Smooth muscle cell (in vitro differentiated cells): Measurements from ENCODE around the gene CEACAM5. TPM values are rescaled to one million over a fixed set of nuclear protein-coding genes. Genes with fewer than 3 reads are reported as not detected.

ENCODE experiments used
- DNase-seq: peaks from one replicate; lab custom pipeline; 2025; ENCODE audit not compliant: unreplicated experiment; lab: John Stamatoyannopoulos, UW
- H2AFZ ChIP-seq: fragments of 200-600 bp; sonication (generic); 2 replicates; pipeline ENCODE4 v1.6.0; 2016; ENCODE audit warnings: antibody characterized with exemption, low read depth, mild to moderate bottlenecking
- H3F3A ChIP-seq: fragments of 200-600 bp; sonication (generic); 2 replicates; pipeline ENCODE4 v1.6.0; 2017; ENCODE audit warnings: antibody characterized with exemption, low read depth
- H3K27ac ChIP-seq: fragments of 200-600 bp; sonication (generic); 2 replicates; pipeline ENCODE4 v1.5.1; 2016; ENCODE audit warnings: low read depth, mild to moderate bottlenecking
- H3K27me3 ChIP-seq: fragments of 200-600 bp; sonication (generic); 2 replicates; pipeline ENCODE4 v1.6.1; 2016; ENCODE audit warnings: low read depth, mild to moderate bottlenecking
- H3K36me3 ChIP-seq: fragments of 200-600 bp; sonication (generic); 2 replicates; pipeline ENCODE4 v1.5.1; 2016; ENCODE audit warnings: low read depth
- H3K4me1 ChIP-seq: fragments of 200-600 bp; sonication (generic); 2 replicates; pipeline ENCODE4 v1.5.1; 2016; ENCODE audit warnings: low read depth
- H3K4me2 ChIP-seq: fragments of 200-600 bp; sonication (generic); 2 replicates; pipeline ENCODE4 v1.6.0; 2016; ENCODE audit warnings: mild to moderate bottlenecking
- H3K4me3 ChIP-seq: fragments of 200-600 bp; sonication (generic); 2 replicates; pipeline ENCODE4 v1.5.1; 2016; ENCODE audit warnings: mild to moderate bottlenecking
- H3K79me2 ChIP-seq: fragments of 200-600 bp; sonication (generic); 2 replicates; pipeline ENCODE4 v1.6.0; 2016; ENCODE audit warnings: low read depth, mild to moderate bottlenecking
- H3K9ac ChIP-seq: fragments of 200-600 bp; sonication (generic); 2 replicates; pipeline ENCODE4 v1.6.0; 2016; ENCODE audit warnings: low read depth
- H3K9me3 ChIP-seq: fragments of 200-600 bp; sonication (generic); replicated peaks from 2 replicates; pipeline ENCODE4 v1.5.1; 2016; ENCODE audit warnings: low read depth
- H4K20me1 ChIP-seq: fragments of 200-600 bp; sonication (generic); 2 replicates; pipeline ENCODE4 v1.6.0; 2016; ENCODE audit warnings: low read depth
- CTCF ChIP-seq: fragments of 200-600 bp; sonication (generic); IDR thresholded peaks from 2 replicates; pipeline ENCODE4 v1.5.1; 2017; ENCODE audit warnings: borderline replicate concordance, mild to moderate bottlenecking, antibody characterized with exemption; ENCODE audit not compliant: insufficient read depth, poor library complexity, severe bottlenecking
- WGBS: methylation state at CpG from one replicate; pipeline ENCODE4 v1.1.7; 2016; ENCODE audit warnings: low lambda C conversion rate; 5-methylcytosine and 5-hydroxymethylcytosine counted together
- polyA plus RNA-seq: library from polyadenylated mRNA; unstranded; fragments of >200 nt; fragmentation: Nextera tagmentation; extraction: Ambion mirVana; gene quantifications from 2 replicates; pipeline ENCODE4 v1.2.1, GENCODE V29; 2016
- total RNA-seq: library from RNA; depleted of rRNA; stranded (reverse); fragments of >200 nt; gene quantifications from 2 replicates; pipeline ENCODE4 v1.2.3, GENCODE V29; 2014

CEACAM5 gene
- total and polyA plus RNA-seq, 2 experiments from 2014 or later: not detected

GRCh38 chr19:41769608-41770007, 61.2 kb downstream of the CEACAM5 start:
- no peaks in the 10 kb centered on the region for H3K79me2 ChIP-seq

GRCh38 chr19:41771410-41771809, 63.0 kb downstream of the CEACAM5 start:
- TF ChIP-seq CTCF: no peak
- no peak overlapping the region for H3K27ac ChIP-seq
- no peaks in the 10 kb centered on the region for H3K27me3 ChIP-seq
- H3K79me2 ChIP-seq: no peaks in the 10 kb centered on the region
- H3K4me3 ChIP-seq: no peak overlapping the region
- no peaks in the 10 kb centered on the region for H3K36me3 ChIP-seq
- DNase-seq: no peak
- no peak overlapping the region for H3K4me2 ChIP-seq
- no peaks in the 10 kb centered on the region for H4K20me1 ChIP-seq
- WGBS: 81% methylated on average over 2 of the region's 2 CpGs
- H3F3A ChIP-seq: no peaks in the 10 kb centered on the region
- no peaks in the 10 kb centered on the region for H3K9me3 ChIP-seq
- no peak overlapping the region for H3K9ac ChIP-seq
- H2AFZ ChIP-seq: no peak overlapping the region
- H3K4me1 ChIP-seq: no peaks in the 10 kb centered on the region

More at GRCh38 chr19:41769608-41770007, 61.2 kb downstream of the CEACAM5 start:
- no peaks in the 10 kb centered on the region for H3K27me3 ChIP-seq
- no peaks in the 10 kb centered on the region for H3K4me1 ChIP-seq
- H3K36me3 ChIP-seq: no peaks in the 10 kb centered on the region
- no peak for DNase-seq
- no peak overlapping the region for H3K4me3 ChIP-seq
- no peak overlapping the region for H3K9ac ChIP-seq
- no peak overlapping the region for H3K27ac ChIP-seq
- no peak overlapping the region for H3K4me2 ChIP-seq
- no peak overlapping the region for H2AFZ ChIP-seq
- TF ChIP-seq CTCF: no peak
- no peaks in the 10 kb centered on the region for H4K20me1 ChIP-seq
- no peaks in the 10 kb centered on the region for H3F3A ChIP-seq
- H3K9me3 ChIP-seq: no peaks in the 10 kb centered on the region
- 82% methylated on average over 4 of the region's 4 CpGs for WGBS

- no peaks in the 10 kb centered on the region for H3K27me3 ChIP-seq
- 67% methylated on average over 6 of the region's 6 CpGs for whole genome bisulfite sequencing
- no peaks in the 10 kb centered on the region for H3K36me3 ChIP-seq
- H2AFZ ChIP-seq: no peak overlapping the region
- no peaks in the 10 kb centered on the region for H4K20me1 ChIP-seq
- no peaks in the 10 kb centered on the region for H3K79me2 ChIP-seq
- TF ChIP-seq CTCF: no peak
- no peaks in the 10 kb centered on the region for H3K4me1 ChIP-seq
- no peak overlapping the region for H3K4me3 ChIP-seq
- DNase-seq: no peak
- no peaks in the 10 kb centered on the region for H3K9me3 ChIP-seq
- H3K4me2 ChIP-seq: no peak overlapping the region
- H3K9ac ChIP-seq: no peak overlapping the region
- no peak overlapping the region for H3K27ac ChIP-seq
- H3F3A ChIP-seq: no peaks in the 10 kb centered on the region
Measured at GRCh38 chr19:41774515-41774980, 66.1 kb downstream of the CEACAM5 start.

GRCh38 chr19:41776700-41777099, 68.3 kb downstream of the CEACAM5 start:
- no peaks in the 10 kb centered on the region for H3K9me3 ChIP-seq
- no peak overlapping the region for H2AFZ ChIP-seq
- DNase-seq: no peak
- H3K4me2 ChIP-seq: no peak overlapping the region
- no peaks in the 10 kb centered on the region for H3F3A ChIP-seq
- no peaks in the 10 kb centered on the region for H3K27me3 ChIP-seq
- H3K27ac ChIP-seq: no peak overlapping the region
- H3K9ac ChIP-seq: no peak overlapping the region
- WGBS: 59% methylated on average over 2 of the region's 2 CpGs
- no peaks in the 10 kb centered on the region for H3K4me1 ChIP-seq
- no peaks in the 10 kb centered on the region for H3K36me3 ChIP-seq
- no peaks in the 10 kb centered on the region for H4K20me1 ChIP-seq
- no peaks in the 10 kb centered on the region for H3K79me2 ChIP-seq
- no peak for TF ChIP-seq CTCF
- no peak overlapping the region for H3K4me3 ChIP-seq

Other genes starting within 250 kb of the CEACAM5 start
- gene CEACAM21, start 132.5 kb upstream of the CEACAM5 start, total RNA-seq: not detected in 2 replicates
- gene CEACAM21, start 132.5 kb upstream of the CEACAM5 start, polyA plus RNA-seq: not detected in 2 replicates
- not detected in 2 replicates for gene CEACAM4, start 81.6 kb upstream of the CEACAM5 start, total RNA-seq
- gene CEACAM4, start 81.6 kb upstream of the CEACAM5 start, polyA plus RNA-seq: not detected in 2 replicates
- gene CEACAM7, start 20.4 kb upstream of the CEACAM5 start, total RNA-seq: not detected in 2 replicates
- not detected in 2 replicates for gene CEACAM7, start 20.4 kb upstream of the CEACAM5 start, polyA plus RNA-seq
- gene CEACAM6, start 46.9 kb downstream of the CEACAM5 start, total RNA-seq: not detected in 2 replicates
- gene CEACAM6, start 46.9 kb downstream of the CEACAM5 start, polyA plus RNA-seq: not detected in 2 replicates
- not detected in 2 replicates for gene CEACAM3, start 88.0 kb downstream of the CEACAM5 start, total RNA-seq
- gene CEACAM3, start 88.0 kb downstream of the CEACAM5 start, polyA plus RNA-seq: not detected in 2 replicates
- not detected in 2 replicates for gene LYPD4, start 136.1 kb downstream of the CEACAM5 start, total RNA-seq
- not detected in 2 replicates for gene LYPD4, start 136.1 kb downstream of the CEACAM5 start, polyA plus RNA-seq
- gene DMRTC2, start 136.4 kb downstream of the CEACAM5 start, total RNA-seq: not detected in 2 replicates
- gene DMRTC2, start 136.4 kb downstream of the CEACAM5 start, polyA plus RNA-seq: not detected in 2 replicates
- gene RPS19, start 151.6 kb downstream of the CEACAM5 start, total RNA-seq: 970 and 1,345 TPM in 2 replicates
- gene RPS19, start 151.6 kb downstream of the CEACAM5 start, polyA plus RNA-seq: 2,105 and 2,361 TPM in 2 replicates
- not detected in 2 replicates for gene CD79A, start 168.7 kb downstream of the CEACAM5 start, total RNA-seq
- gene CD79A, start 168.7 kb downstream of the CEACAM5 start, polyA plus RNA-seq: 0.28 and 0.41 TPM in 2 replicates
- gene ARHGEF1, start 174.6 kb downstream of the CEACAM5 start, total RNA-seq: 24.2 and 24.3 TPM in 2 replicates
- gene ARHGEF1, start 174.6 kb downstream of the CEACAM5 start, polyA plus RNA-seq: 69.6 and 78.6 TPM in 2 replicates
- 0.09 TPM in 1 of 2 replicates, not detected in the other for gene ERFL, start 219.8 kb downstream of the CEACAM5 start, total RNA-seq
- gene ERFL, start 219.8 kb downstream of the CEACAM5 start, polyA plus RNA-seq: 0.09 and 0.11 TPM in 2 replicates